Stimulated activated CD4-positive, alpha-beta T cell treated with anti-CD3 and anti-CD28 coated beads, Interleukin-1b, Interleukin-23, amount 100 ng/mL, for 24 hours (primary cell): Measurements from ENCODE around the gene GP1BB.
"Not testable (repeated sequence)": the region's sequence is repeated elsewhere in the genome, so short reads cannot be mapped to it uniquely, and the experiment has no call there.

ENCODE experiments used
- DNase-seq, 4 experiments: peaks; one replicate each; pipeline ENCODE4 v3.0.0-alpha.2; 2020; ENCODE audit warnings: low read depth in 4 of 4, low spot score in 1 of 4

The GP1BB gene

DNA sequence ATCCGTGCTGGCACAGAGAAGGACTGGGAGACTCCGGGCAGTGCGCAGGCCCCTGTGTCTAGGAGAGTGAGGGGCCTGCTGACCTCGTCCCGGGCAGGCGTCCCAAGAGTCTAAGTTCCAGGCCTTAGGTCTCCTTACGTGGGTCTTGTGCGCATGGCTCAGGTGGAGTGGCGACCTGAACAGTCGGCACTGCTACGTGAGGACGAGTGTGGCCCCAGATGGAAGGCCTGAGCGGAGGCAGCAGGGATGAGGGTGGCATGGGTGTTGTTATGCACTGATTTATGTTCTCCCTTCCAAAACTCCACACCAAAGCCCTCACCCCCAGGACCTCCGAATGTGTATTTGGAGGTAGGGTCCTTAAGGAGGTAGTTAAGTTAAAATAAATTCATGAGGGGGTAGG, 29.8 kb upstream of the GP1BB start:
- DNase-seq, result no peak

- no peak for DNase-seq
Measured at GRCh38 chr22:19693981-19694670, 29.2 kb upstream of the GP1BB start.

DNA sequence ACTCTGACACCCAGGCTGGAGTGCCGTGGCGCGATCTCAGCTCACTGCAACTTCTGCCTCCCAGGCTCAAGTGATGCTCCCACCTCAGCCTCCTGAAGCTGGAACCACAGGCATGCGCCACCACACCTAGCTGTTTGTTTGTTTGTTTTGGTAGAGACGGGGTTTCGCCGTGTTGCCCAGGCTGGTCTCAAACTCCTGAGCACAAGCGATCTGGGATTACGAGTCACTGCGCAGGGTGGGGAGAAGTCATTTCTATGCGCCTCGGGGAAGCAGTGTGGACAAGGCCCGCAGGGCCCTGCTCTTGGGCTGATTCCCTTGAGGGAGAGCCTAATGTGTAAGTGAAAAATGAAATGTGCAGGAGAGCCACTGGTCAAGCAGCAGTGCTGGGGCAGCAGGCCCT, 28.6 kb upstream of the GP1BB start:
- DNase-seq, result no peak

DNA sequence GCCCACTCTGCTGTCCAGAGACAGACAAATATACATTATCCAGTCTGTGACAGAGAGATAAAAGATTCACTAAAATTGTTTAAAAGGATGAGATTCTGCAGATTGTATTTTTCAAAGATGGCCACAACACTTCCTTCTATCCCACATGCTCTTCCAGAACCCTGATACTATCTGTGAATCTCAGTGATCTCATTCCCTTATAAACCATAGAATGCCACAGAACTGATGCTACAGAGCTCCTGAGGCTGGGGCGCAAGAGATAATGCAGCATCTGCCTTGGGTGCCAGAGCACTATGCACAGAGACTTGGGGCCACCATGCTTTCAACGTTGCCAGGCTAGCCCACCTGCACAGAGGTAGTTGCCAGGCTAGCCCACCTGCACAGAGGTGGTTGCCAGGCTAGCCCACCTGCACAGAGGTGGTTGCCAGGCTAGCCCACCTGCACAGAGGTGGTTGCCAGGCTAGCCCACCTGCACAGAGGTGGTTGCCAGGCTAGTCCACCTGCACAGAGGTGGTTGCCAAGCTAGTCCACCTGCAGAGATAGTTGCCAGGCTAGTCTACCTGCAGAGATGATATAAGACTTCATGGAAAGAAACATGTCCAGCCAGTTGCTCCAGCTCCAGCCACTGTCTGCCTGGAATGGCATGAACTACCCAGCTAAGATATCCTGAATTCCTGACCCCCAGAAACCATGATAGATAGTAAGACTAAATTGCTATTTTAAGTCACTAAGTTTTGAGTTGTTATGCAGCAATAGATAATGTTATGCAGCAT, 26.6 kb upstream of the GP1BB start:
- no peak for DNase-seq

GRCh38 chr22:19697871-19698270, 25.5 kb upstream of the GP1BB start:
- DNase-seq, result not testable (repeated sequence)

DNA sequence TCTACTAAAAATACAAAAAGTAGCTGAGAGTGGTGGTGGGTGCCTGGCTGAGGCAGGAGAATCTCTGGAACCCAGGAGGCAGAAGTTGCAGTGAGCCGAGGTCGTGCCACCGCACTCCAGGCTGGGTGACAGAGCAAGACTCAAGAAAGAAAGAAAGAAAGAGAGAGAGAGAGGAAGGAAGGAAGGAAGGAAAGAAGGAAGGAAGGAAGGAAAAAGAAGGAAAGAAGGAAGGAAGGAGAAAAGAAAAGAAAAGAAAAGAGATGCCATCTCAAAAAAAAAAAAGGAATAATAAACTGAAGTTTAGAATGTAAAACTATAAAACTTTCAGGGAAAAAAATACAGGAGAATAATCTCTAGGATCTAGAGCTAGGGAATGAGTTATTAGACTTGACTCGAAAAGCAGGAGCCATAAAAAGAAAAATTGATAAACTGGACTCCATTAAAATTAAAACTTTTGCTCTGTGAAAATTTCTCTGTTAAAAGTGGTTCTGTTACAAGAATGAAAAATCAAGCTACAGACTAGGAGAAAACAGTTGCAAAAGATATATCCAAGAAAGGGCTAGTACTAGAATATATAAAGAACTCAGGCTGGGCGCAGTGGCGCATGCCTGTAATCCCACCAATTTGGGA, 22.4 kb upstream of the GP1BB start:
- no peak for DNase-seq

- DNase-seq, result no peak
Measured at GRCh38 chr22:19701420-19702145, 21.8 kb upstream of the GP1BB start.

GRCh38 chr22:19703869-19704268, 19.5 kb upstream of the GP1BB start:
- DNase-seq, result no peak

DNA sequence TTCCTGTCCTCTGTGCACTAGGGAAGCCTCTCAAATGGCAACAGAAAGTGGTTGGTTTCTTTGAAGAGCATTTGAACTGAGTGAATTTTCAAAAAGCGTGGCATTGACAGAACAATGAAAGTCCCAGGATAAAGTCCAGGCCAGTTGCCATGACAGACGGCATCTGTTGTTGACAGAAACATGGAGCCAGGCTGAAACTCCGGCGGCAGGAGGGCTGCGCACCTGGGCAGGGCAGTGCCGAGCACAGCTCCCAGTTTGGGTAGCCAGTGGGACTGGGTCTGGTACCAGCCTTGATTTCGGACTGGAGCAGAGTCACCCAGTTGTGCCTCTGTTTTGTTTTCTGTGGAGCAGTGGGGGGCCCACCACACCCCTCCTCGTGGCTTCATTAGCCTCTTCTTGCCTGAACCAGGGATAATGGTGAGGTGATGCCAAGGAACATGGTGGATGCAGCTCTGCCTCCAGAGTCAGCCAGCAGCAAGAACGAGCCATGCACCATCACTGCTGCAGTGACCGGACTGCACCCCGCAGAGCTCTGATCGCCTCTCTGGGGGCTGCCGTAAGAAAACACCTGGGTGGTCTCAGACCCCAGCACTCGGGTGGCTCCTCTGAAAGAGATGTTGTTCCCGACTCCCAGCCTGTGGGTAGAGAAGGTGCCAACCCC, 18.9 kb upstream of the GP1BB start:
- DNase-seq, result no peak

DNA sequence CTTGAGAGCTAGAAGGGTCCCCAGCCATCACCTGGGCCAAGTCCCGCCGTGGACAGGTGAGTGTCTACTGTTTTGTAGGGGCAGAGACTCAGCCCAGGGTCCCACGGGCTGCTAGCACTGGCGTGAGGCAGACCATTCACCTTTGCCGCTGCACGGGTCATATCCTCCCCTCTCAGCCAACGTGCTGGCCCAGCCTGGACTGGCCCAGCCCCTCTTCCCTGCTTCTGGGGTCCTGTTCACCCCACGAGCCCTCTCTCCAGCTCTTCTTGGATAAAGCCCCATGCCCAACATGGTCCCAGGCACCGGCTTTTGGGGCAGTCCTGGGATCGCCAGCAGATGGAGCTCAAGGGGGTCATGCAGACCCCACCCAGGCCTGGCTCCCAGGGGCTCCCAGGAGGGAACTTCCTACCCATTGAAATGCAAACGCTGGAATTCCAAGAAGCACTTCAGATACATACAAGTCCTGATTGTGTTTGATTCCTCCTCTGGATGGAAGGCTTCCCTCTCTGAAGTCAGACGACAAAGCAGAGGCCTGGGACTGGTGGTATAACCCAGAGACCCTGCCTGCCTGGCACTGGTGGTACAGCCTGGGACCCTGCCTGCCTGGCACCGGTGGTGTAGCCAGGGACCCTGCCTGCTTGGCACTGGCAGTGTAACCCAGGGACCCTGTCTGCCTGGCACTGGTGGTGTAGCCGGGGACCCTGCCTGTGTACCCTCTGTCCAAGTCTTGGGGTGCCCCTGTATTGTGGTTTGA, 18.0 kb upstream of the GP1BB start:
- DNase-seq, result no peak

DNA sequence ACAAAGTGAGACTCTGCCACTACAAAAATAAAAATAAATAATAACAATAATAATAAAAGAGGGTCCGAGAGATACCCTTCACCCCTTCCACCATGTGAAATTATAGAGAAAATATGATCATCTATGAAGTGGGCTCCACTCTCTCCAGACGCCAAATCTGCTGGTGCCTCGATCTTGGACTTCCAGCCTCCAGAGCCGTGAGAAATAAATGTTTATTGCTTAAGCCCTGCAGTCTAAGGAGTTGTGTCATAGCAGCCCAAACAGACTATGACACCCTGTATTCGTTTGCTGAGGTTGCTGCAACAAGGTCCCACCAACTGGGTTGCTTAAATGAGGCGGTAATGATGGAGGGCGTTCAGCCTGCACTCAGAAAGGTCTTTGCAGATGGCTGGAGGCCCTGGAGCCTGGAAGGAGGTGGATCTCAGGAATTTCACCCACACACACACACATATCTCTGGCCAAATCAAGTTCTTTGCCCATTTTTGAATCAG, 16.6 kb upstream of the GP1BB start:
- DNase-seq, result no peak

DNA sequence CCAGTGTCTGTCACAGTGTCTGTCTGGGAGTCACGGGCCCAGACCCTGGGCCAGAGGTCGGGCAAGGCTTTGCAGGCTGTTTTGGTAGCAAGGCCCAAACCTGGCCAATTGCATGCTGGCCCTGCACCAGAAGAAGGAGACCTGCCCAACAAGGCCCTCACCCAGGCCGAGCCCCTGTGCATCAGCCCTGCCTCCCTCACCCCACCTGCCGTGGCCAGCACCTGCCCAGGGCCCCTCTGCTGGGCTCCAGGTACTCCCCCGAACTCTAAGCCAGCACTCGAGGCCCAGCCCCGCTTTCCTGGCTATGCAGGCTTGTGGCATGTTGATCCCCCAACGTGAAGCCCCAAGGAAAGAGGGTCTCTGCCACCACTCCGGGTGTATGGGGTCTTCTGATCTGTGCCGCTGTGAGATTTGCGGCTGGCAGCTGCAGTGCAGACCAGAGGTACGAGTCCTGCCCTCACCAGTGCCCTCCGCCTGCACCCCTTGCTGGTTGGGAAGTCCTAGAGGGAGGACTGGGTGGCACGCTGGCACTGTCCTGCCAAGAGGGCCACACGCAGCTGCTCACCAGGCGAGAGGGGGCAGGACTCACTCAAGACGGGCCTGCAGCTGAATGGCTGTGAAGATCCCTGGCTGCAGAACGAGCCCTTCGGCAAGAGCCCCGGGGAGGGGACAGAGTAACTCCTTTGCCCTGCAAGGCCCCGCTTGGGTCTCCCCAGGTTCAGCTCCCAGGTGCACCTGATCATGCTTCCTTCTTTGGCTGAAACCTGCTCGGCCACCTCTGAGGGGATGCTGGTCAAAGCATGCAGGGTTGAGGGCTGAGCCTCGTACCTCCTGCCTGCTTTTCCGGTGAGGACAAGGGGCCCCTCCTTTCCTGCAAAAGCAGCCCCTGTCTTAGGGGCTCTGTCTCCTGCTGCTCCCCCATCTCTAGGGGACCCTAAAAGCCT, 15.7 kb upstream of the GP1BB start:
- no peak for DNase-seq

DNA sequence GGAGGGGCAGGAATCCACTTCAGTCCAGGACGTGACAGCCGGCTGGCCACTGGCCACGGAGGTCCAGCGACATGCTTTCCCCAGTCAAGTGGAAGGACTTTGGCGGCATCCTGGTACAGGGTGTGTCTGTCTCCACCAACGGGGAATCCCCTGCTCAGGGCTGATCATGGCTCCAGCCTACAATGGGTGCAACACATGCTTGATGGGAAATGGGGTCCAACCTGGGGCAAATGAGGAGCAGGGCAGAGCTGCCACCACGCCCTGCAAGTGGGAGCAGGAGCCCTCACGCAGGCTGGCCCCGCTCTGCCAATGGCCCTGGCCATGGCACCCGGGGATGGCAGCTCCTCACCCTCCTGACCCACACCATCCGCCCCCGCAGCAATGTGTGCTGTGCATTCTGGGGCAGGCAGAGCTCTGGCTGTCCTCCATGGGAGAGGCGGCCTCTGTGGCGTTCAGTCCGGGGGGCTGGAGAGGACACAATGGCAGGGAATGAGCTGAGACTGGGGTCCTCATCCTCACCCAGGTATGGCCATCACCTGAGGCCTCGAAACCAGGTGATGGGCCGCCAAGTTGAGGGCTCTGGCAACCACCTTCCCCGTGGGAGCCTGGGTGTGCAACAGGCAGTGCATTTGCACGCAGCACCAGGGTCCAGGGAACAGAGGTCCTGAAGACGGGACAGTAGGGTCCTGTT, 14.9 kb upstream of the GP1BB start:
- DNase-seq, result no peak

- no peak for DNase-seq
Measured at GRCh38 chr22:19709063-19709769, 14.1 kb upstream of the GP1BB start.

- DNase-seq, result no peak
Measured at GRCh38 chr22:19710020-19710768, 13.1 kb upstream of the GP1BB start.

DNA sequence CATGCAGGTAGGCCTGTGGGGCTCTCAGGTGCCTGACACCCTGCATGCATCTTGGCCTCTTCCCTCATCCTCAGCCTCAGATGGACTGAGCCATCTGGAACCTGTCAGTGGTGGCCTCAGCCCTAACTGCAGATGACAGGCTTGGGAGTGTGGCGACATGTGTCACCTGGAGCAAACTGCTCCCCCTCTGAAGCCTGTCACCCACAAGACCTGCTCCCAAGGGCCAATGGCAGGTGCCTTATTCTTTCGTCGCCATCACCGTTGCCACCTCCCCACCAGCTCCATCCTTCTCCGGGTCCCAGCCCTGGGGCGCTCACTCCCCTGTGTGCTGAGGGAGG, 12.6 kb upstream of the GP1BB start:
- DNase-seq, result no peak

DNA sequence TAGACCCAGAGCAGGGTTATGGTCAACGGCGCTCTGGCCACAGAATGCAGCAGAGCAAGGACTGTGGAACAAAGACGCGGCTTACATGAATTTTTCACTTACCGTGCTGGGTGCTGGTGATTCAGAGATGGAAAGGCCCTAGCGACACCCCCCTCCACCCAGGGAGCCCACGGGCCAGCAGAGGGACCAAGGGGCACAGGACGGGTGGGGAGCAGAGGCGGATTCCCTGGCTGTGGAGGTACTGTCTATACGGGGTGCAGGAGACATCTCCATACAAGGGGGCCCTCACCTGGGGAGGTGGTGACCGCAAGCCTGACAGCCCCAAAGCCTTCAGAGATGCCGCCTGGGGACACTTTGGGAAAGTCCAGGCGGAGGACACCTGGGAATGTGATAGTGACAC, 10.1 kb upstream of the GP1BB start:
- DNase-seq, result no peak
